MM.1S (cell line): Measurements from ENCODE around the gene WWTR1.

ENCODE experiments used
- DNase-seq: peaks from one replicate; pipeline ENCODE4 v3.0.0-alpha.2; 2015
- H2AFZ ChIP-seq: fragments of 300-600 bp; sonication (generic); 2 replicates; pipeline ENCODE4 v1.6.0; 2016; ENCODE audit warnings: antibody characterized with exemption, low read length
- H3F3A ChIP-seq: fragments of 300-600 bp; sonication (generic); 2 replicates; pipeline ENCODE4 v1.6.1; 2016; ENCODE audit warnings: mild to moderate bottlenecking, antibody characterized with exemption, low read length, moderate library complexity, mixed read lengths; ENCODE audit not compliant: insufficient read depth
- H3K27ac ChIP-seq: fragments of 300-600 bp; sonication (generic); 2 replicates; pipeline ENCODE4 v1.5.1; 2016; ENCODE audit warnings: mild to moderate bottlenecking, low read length
- H3K27me3 ChIP-seq: fragments of 300-600 bp; sonication (generic); replicated peaks from 2 replicates; pipeline ENCODE4 v1.6.0; 2016; ENCODE audit warnings: low read length; ENCODE audit not compliant: insufficient read depth
- H3K36me3 ChIP-seq: fragments of 300-600 bp; sonication (generic); replicated peaks from 2 replicates; pipeline ENCODE4 v1.6.1; 2016; ENCODE audit warnings: mild to moderate bottlenecking, low read length, mixed read lengths; ENCODE audit not compliant: insufficient read depth
- H3K4me1 ChIP-seq: fragments of 300-600 bp; sonication (generic); 2 replicates; pipeline ENCODE4 v1.6.1; 2016; ENCODE audit warnings: low read length, mixed read lengths
- H3K4me2 ChIP-seq: fragments of 300-600 bp; sonication (generic); 2 replicates; pipeline ENCODE4 v1.6.0; 2016; ENCODE audit warnings: low read depth, low read length
- H3K4me3 ChIP-seq: fragments of 300-600 bp; sonication (generic); 2 replicates; pipeline ENCODE4 v1.5.1; 2016; ENCODE audit warnings: low read length, mixed read lengths
- H3K79me2 ChIP-seq: fragments of 300-600 bp; sonication (generic); 2 replicates; pipeline ENCODE4 v1.6.1; 2016; ENCODE audit warnings: mixed run types, low read length, mixed read lengths
- H3K9ac ChIP-seq: fragments of 300-600 bp; sonication (generic); 2 replicates; pipeline ENCODE4 v1.6.1; 2016; ENCODE audit warnings: low read length, mixed read lengths
- H3K9me2 ChIP-seq: fragments of 300-600 bp; sonication (generic); replicated peaks from 2 replicates; pipeline ENCODE4 v1.6.1; 2016; ENCODE audit warnings: mild to moderate bottlenecking, low read length, mixed read lengths; ENCODE audit not compliant: insufficient read depth
- H3K9me3 ChIP-seq: fragments of 300-600 bp; sonication (generic); replicated peaks from 2 replicates; pipeline ENCODE4 v1.6.1; 2016; ENCODE audit warnings: mild to moderate bottlenecking, low read length, mixed read lengths; ENCODE audit not compliant: insufficient read depth
- H4K20me1 ChIP-seq: fragments of 300-600 bp; sonication (generic); 2 replicates; pipeline ENCODE4 v1.6.1; 2016; ENCODE audit warnings: mild to moderate bottlenecking, low read length, moderate library complexity, mixed read lengths; ENCODE audit not compliant: insufficient read depth
- EZH2 ChIP-seq: fragments of 300-600 bp; sonication (generic); optimal IDR thresholded peaks from 2 replicates; pipeline ENCODE3; 2017; ENCODE audit warnings: low read depth, mild to moderate bottlenecking, antibody characterized with exemption, low read length, mixed read lengths
- EZH2phosphoT487 ChIP-seq: fragments of 300-600 bp; sonication (generic); IDR thresholded peaks from 2 replicates; pipeline ENCODE4 v1.6.1; 2018; ENCODE audit warnings: antibody characterized with exemption, low read length
- TF ChIP-seq, protein P1 (sequence below): fragments of 300-600 bp; sonication (generic); IDR thresholded peaks from 2 replicates; pipeline ENCODE4 v1.5.1; 2016; ENCODE audit warnings: antibody characterized with exemption, low read length, mixed read lengths

WWTR1 gene

GRCh38 chr3:149538371-149538770 is 119.5 kb downstream of the WWTR1 start:
- Histone ChIP-seq H3K4me1 (0 out of 2 replicates have a peak, but pooled peaks cover under 1% of the 10 kb centered on the region), H4K20me1 (no peaks in the 10 kb centered on the region), H3K9me3 (no peaks in the 10 kb centered on the region), H3K4me2 (no peak overlapping the region), H3K36me3 (no peaks in the 10 kb centered on the region), H3K4me3 (no peak overlapping the region), H3K27me3 (no peaks in the 10 kb centered on the region), H3K79me2 (no peaks in the 10 kb centered on the region), H3F3A (no peaks in the 10 kb centered on the region), H3K27ac (no peak overlapping the region), H3K9ac (no peak overlapping the region), H2AFZ (no peak overlapping the region), H3K9me2 (no peaks in the 10 kb centered on the region)
- no peak for DNase-seq
- no peak for TF ChIP-seq EZH2phosphoT487
- TF ChIP-seq, protein P1, sequence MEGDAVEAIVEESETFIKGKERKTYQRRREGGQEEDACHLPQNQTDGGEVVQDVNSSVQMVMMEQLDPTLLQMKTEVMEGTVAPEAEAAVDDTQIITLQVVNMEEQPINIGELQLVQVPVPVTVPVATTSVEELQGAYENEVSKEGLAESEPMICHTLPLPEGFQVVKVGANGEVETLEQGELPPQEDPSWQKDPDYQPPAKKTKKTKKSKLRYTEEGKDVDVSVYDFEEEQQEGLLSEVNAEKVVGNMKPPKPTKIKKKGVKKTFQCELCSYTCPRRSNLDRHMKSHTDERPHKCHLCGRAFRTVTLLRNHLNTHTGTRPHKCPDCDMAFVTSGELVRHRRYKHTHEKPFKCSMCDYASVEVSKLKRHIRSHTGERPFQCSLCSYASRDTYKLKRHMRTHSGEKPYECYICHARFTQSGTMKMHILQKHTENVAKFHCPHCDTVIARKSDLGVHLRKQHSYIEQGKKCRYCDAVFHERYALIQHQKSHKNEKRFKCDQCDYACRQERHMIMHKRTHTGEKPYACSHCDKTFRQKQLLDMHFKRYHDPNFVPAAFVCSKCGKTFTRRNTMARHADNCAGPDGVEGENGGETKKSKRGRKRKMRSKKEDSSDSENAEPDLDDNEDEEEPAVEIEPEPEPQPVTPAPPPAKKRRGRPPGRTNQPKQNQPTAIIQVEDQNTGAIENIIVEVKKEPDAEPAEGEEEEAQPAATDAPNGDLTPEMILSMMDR = no peak
- TF ChIP-seq EZH2 = no peak

DNA sequence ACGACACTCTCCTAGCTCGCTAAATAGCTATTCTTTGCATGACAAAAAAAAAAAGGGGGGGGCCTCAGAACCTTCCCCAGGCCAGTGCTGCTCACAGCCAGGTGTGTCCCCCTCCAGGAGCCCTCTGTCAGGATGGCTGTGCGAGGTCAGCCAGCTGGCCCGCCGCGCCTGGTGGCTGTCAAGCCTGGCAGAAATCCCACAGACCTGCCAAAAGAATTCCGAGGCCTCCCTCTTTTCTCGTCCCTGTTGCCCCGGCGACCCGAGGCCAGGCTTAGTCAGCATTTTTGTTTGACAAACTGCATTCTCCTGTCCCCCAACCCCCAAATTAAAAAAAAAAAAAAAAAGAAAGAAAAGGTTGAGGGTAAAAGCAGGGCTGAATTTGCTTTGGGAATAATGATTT is 121.4 kb downstream of the WWTR1 start:
- H3F3A ChIP-seq = no peaks in the 10 kb centered on the region
- H3K9me3 ChIP-seq = no peaks in the 10 kb centered on the region
- H3K27me3 ChIP-seq = no peaks in the 10 kb centered on the region
- no peaks in the 10 kb centered on the region for H3K79me2 ChIP-seq
- H3K4me1 ChIP-seq = peaks cover 16% of the 10 kb centered on the region
- H3K4me3 ChIP-seq = no peak overlapping the region
- TF ChIP-seq, protein P1 = no peak
- no peak for TF ChIP-seq EZH2phosphoT487
- TF ChIP-seq EZH2 = no peak
- H4K20me1 ChIP-seq = no peaks in the 10 kb centered on the region
- no peaks in the 10 kb centered on the region for H3K9me2 ChIP-seq
- no peak overlapping the region for H3K4me2 ChIP-seq
- no peak overlapping the region for H2AFZ ChIP-seq
- H3K9ac ChIP-seq = no peak overlapping the region
- no peak overlapping the region for H3K27ac ChIP-seq
- no peaks in the 10 kb centered on the region for H3K36me3 ChIP-seq
- DNase-seq = no peak

GRCh38 chr3:149535333-149535685 is 122.5 kb downstream of the WWTR1 start:
- H3K4me1 ChIP-seq = peaks cover 16% of the 10 kb centered on the region

More at GRCh38 chr3:149535333-149535685, 122.5 kb downstream of the WWTR1 start:
- Histone ChIP-seq H4K20me1 (no peaks in the 10 kb centered on the region), H3K4me3 (no peak overlapping the region), H3K27me3 (no peaks in the 10 kb centered on the region), H3K79me2 (no peaks in the 10 kb centered on the region), H3F3A (no peaks in the 10 kb centered on the region), H3K4me2 (no peak overlapping the region), H3K9me2 (no peaks in the 10 kb centered on the region), H2AFZ (no peak overlapping the region), H3K27ac (no peak overlapping the region), H3K9me3 (no peaks in the 10 kb centered on the region), H3K9ac (no peak overlapping the region), H3K36me3 (no peaks in the 10 kb centered on the region)
- TF ChIP-seq EZH2phosphoT487 (no peak), EZH2 (no peak)
- TF ChIP-seq, protein P1 = no peak
- DNase-seq = no peak
